HG02678 (cell line): ENCODE data around the gene CIDEB.

ENCODE experiments used
- ATAC-seq: cut with Tn5 transposase; IDR thresholded peaks from one replicate; pipeline ENCODE4 v1.9.1; 2021; ENCODE audit warnings: mild to moderate bottlenecking, moderate library complexity; ENCODE audit not compliant: unreplicated experiment

Gene CIDEB

DNA sequence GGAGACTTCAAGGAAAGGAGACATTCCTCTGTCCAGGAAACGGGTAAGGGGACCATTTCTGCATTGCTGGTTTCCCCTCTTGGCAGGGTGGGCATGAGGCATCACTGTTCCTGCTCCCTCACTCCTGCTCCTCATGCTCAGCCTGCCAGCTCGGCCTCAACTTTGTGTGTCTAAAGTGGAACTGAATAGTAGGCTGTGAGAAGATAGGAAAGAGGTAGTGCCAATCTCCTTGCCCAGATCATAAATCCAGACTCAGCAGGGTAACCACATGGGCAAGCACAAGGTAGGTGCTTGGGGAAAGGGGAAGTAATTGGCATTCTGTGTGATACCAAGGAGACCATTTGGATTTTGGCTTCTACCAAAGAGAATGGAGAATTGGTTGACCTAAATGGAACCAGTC is 6.1 kb upstream of the CIDEB start:
- no peak for ATAC-seq

DNA sequence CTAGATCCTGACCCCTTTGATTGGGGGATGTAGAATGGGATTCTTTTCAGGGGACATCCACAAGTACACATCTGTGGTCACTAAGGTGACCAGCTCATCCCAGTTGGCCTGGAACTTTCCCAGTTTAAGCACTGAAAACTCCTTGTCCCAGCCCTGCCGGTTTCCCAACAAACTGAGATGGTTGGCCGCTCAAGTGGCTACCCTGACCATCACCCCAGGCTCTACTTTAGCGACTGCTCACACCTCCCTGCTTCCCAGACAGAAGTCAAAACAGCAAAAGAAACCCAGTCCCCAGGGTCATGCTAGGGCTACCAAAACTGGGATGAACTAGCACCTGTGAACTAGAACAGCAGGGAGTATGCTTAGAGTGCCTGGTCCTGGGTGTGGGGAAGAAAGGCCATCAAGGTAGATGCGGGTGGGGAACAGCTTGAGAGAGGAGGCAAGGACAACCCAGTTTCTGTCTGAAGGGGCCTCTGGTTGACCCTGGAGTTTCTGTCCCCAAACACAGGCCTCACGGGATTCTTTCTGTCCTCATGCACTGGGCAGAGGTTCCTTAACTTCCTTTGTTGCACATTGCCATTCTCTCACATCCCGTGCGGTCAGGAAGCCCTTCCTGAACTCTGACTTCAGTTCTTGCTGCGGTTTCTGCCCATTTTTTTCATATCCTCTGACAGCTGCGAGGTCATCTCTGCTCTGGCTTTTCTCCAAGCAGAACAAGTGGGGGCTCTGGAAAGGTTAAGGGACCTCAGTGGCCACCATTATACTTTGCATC is 5.1 kb upstream of the CIDEB start:
- no peak for ATAC-seq

DNA sequence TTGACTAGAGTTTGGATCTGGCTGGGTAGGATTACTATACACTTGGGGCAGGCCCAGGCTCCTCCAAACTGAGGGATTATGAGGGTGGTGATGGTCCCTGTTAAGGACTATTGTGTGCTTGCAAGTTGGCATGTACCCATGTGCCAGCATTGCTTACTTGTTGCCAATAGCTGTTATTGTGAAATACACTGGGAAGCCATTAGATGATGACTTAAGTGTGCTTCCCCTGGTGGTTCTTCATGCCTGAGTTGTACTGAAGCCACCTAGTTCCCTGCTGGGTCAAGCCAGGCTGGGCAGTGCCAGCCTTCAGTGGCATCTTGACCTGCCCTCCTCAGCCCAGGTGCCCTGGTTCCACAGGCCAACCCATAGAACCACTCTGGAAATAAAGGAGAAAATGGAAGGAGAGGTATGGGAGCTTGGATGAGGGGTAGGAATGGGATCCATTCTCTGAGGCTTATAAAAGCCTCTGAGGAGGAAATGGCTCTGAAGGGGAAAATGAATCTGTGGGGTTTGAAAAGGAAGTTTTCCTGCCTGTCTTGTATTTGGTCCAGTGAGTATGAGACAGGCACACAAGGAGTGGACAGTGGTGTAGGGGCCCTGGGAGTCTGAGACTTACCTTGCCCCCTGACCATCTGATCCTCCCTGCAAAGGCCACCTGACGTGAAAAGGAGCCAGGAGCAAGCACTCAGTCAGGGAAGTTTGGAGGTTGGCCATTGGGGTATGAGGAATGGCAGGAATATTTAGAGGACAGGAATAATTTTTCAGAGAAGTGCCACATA is 4.2 kb upstream of the CIDEB start:
- no peak for ATAC-seq

DNA sequence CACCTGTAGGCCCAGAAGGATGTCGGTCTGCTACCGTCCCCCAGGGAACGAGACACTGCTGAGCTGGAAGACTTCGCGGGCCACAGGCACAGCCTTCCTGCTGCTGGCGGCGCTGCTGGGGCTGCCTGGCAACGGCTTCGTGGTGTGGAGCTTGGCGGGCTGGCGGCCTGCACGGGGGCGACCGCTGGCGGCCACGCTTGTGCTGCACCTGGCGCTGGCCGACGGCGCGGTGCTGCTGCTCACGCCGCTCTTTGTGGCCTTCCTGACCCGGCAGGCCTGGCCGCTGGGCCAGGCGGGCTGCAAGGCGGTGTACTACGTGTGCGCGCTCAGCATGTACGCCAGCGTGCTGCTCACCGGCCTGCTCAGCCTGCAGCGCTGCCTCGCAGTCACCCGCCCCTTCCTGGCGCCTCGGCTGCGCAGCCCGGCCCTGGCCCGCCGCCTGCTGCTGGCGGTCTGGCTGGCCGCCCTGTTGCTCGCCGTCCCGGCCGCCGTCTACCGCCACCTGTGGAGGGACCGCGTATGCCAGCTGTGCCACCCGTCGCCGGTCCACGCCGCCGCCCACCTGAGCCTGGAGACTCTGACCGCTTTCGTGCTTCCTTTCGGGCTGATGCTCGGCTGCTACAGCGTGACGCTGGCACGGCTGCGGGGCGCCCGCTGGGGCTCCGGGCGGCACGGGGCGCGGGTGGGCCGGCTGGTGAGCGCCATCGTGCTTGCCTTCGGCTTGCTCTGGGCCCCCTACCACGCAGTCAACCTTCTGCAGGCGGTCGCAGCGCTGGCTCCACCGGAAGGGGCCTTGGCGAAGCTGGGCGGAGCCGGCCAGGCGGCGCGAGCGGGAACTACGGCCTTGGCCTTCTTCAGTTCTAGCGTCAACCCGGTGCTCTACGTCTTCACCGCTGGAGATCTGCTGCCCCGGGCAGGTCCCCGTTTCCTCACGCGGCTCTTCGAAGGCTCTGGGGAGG is 3.1 kb upstream of the CIDEB start, which contains the start of gene LTB4R:
LTB4R (plus strand) TSS at position 857 of the 959 bp plus-strand sequence. CDS start 4,150 bp downstream, outside the sequence.
- peak; percentile 55 for ATAC-seq

DNA sequence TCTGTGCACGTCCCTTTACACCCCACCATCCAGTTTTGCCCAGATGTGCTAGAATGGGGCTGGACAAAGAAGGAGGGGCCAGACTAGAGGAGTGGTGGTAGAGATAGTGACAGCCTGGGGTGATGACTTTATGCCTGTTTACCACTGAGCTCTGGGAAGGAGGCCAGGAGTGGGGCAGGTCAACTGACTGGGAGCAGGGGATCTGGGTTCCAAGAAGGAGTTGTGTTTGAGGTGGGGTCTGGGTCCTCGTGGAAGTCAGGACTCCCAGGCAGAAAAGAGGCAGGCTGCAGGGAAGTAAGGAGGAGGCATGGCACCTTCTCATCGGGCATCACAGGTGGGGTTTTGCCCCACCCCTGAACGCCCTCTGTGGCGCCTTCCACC is 2.5 kb upstream of the CIDEB start:
- no peak for ATAC-seq

DNA sequence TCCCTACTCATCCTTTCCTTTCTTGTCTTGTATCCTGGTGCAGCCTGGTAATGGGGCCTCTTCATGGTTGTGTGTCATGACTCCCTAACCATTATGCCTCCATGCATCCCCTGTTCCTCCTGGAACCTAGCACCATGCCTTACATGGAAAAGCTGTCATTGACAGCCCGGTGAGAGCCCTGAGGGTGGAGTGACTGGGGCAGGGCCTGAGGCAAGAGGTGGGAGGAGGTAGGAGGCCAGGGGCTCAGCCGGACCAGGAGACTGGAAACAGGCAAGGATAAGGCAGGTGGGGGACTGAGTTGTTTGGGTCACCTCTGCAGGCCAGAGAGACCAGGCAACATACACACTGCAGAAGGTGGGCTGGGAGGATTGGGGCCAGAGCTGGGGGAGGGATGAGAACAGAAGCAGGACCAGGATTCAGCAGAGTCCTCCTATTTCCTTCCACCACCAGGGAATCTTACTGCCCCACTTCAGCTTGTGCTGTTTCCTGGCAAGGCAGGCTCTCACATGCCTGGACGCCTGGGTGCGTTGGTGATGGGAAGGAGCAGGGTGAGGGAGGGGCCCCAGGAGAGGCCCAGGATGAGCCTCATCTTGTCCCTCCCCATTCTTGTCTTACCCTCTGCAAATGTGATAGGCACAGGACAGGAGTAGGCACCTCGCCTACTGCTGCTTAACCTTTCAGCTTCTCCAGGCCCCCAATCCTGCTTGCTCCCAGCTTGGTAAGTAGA is 1.9 kb upstream of the CIDEB start, which contains the start of gene LTB4R2:
LTB4R2 (plus strand) TSS at position 603 of the 727 bp plus-strand sequence. CDS start 525 bp downstream, outside the sequence.
- ATAC-seq = no peak

DNA sequence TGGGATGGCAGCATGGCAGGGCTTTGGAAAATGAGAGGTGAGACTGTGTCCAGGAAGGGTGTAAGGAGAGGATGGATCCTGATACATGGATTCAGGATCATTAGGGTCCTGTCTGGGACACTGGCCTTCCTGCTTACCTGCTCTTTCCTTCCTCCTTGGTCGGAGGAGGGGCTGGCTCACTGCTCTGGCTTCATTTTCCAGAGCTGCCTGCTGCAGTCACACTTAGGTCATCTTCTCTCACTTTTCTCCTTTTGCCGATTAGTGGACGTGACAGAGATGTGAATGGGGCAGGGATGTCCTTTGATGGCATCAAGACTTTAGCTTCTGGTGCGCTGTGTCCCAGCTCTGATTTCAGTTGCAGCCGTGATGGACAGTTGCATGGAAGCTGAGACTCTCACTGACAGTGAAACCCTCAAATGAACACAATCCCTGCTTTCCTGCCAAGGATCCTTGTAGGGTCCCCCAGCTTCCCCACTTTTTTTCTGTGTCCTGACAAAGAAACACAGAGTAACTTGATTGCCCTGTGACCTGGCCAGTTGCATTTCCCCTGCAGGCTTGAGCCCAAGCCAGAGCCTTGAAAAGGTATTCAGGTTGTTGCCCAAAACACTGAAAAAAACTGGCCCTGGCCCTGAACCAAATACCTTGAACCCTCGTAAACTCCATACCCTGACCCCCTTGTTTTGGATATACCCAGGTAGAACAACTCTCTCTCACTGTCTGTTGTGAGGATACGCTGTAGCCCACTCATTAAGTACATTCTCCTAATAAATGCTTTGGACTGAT is 756 bp upstream of the CIDEB start:
- no peak for ATAC-seq

DNA sequence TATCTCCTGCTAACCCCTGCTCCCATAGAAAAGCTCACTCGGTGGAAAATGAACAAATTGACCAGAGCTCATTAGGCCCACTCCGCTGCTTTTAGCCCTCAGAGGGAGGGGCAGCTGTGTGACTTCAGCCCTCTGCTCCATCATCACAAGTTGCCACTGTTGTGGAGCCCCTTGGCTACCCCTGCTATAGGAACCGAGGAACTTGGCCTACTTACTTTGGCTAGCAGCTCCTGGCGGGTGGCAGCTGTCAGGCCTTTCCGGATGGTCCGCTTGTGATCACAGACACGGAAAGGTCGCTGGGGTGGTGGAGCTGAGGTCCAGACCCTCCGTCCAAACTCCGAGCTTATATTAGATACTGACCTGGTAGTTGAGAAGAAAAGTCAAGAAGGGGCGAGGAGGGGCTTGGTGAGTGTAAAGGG is 612 bp downstream of the CIDEB start:
- ATAC-seq = no peak

DNA sequence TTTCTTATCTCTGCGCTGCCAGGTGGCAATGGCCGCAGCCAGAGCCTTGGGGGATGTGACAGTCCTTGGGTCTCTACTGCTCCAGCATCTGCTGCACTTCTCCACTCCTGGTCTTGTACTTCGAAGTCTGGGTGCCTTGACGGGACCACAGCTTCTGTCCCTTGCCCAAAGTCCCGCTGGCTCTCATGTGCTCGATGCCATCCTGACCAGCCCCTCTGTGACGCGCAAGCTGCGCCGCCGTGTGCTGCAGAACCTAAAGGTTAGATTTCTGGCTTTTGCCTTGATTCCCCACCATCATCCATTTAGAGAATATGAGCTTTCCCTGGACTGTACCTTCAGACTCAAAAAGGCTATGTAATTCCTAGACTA is 3.8 kb downstream of the CIDEB start:
- ATAC-seq = no peak

DNA sequence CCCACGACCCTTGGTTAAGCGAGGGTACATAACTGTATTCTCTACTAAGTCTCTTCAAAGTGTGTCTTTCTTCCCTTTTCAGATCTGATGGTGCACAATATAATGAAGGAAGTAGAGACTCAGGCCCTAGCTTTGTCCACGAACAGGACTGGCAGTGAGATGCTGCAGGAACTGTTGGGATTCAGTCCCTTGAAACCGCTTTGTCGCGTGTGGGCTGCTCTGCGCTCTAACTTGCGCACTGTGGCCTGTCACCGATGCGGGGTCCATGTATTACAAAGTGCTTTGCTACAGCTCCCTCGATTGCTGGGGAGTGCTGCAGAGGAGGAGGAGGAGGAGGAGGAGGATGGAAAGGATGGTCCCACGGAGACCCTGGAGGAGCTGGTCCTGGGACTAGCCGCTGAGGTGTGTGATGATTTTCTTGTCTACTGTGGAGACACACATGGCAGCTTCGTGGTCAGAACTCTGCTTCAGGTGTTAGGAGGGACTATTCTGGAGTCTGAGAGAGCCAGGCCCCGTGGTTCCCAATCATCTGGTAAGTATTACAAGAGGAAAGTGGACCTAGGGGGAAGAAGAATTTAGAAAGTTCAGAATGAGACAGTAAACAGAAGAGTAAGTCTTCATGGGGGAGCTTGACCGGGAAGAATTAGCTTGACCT is 7.3 kb downstream of the CIDEB start:
- ATAC-seq = no peak

DNA sequence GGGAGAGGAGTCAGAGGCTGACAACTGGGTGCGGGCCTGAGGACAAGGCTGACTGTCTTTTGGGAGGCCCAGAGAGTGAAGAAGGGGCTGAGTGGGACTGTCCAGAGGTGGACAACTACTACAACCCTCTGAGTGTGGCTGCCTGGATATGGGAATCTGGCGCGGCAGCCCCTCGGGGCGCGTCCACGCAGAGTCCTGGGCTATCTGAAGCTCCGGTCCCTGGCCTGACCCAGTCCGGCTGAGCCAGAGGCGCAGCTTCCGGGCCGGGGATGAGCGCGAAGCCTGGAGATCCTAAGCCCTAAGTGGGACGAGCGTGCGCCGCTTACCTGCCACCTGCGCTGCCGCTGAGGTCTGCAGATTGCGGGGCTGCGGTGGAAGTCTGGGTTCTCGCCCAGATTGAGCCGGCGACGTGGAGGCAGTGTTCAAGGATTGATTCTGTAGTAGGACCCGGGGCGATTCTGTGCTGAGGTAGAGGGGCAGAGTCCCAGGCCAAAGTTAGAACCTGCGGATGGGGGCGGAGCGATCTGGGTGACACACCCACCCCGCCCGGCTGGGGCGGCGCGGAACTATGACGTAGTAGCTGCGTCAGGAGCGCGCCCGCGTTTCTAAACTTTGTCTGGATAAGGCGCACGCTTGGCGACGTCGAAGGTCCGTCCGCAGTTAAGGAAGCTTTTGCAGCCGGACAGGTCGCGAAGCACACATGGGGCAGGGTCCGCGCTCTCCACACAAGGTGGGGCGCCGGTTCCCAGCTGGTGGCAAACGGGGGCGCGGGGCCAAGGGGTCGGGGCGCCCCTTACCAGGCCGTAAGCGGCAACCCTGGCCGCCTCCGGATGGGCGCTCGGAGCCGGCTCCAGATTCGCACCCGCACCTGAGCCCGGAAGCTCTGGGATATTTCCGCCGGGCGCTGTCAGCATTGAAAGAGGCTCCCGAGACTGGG is 8.3 kb downstream of the CIDEB start, which contains the start of the genes DHRS1 and NOP9:
DHRS1 (minus strand) TSS at position 526 of the 937 bp plus-strand sequence. CDS start 674 bp downstream, outside the sequence.
NOP9 (plus strand) TSS at position 596 of the 937 bp plus-strand sequence; CDS start at position 701, 105 bp downstream.
- peak; percentile 75 for ATAC-seq

DNA sequence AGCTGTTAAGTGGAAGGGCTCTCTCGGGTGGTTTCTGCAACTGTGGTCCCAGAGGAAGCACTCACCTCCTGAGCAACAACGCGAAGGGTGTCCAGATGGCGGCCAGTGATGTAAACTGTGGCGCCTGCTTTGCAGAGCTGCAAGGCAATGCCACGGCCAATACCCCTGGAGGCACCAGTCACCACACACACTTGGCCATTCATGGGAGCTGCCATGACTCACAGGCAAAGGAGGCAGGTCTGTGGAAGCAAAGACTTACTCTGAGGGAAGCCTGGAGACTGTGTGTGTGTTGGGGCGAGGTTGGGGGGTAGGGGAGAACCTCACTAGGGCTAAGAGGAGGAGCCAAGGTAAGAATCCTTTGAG is 8.9 kb downstream of the CIDEB start:
- ATAC-seq = no peak

DNA sequence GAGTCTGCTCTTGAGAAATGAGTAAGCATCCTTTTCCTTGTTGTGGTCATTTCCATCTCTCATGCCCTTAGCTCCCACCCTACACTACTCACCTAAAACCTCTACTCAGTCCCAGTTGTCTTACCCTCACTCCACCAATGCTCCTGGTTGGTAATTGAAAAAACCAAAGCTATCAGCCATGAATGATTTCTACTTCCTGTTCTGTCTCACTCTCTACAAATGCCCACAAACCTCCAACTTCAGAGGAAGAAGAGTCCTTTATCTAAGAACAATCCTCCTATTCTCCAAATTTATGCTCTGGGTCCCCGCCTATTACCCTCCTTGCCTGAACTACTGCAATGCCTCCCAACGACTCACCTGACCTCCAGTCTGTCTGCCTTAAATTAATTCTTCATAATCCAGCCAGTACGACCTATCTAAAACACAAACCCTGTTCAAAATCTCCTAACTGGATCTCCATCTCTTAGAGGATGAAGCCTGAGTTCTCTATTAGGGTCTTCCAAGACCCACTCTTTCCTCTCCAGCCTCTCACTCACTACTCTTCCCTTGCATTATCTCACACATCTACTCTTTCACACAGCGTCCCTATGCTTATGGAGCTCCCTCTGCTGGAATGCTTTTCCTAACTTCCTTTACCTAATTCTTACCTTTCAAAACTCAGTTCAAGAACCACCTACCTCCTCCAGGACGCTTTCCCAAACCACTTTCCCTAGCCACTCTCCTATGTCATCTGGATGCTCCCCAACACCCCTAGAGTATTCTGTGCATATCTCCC is 10.4 kb downstream of the CIDEB start:
- ATAC-seq = peak; percentile 21

DNA sequence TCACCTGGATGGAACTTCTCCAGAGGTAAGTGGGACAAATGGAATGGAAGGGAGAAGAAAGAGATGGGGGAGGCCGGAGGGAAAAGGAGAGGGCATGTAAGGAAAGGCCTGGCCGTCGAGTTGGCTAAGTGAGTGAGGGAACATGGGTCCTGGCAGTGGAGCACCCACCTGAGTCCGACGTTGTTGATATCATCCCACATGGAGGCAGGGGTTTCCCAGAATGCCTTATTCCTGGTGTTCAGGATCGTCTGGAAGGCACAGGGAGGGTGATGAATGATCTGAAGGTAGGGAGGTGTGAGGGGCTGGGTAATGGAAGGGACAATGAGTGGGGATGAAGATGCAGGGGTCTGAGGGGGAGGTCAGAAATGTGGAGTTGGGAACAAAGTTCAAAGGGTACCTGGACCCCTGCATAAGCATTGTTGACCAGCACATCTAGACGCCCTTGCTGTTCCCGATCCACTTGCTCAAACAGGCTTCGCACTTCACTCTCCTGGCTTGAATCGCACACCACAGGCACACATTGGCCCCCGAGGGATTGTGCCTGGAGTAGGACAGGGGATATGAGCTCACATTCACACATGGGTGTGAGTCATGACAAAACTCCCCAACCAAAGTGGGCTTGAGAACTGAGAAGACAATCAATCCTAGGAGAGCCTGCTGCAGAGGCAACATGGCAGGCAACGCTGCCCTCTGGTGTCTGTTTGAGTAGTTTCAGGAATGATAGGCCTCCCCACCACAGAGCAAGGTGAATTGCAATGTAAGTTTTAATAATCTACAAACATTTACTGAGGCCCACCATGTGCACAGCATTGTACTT is 11.2 kb downstream of the CIDEB start:
- peak; percentile 51 for ATAC-seq

DNA sequence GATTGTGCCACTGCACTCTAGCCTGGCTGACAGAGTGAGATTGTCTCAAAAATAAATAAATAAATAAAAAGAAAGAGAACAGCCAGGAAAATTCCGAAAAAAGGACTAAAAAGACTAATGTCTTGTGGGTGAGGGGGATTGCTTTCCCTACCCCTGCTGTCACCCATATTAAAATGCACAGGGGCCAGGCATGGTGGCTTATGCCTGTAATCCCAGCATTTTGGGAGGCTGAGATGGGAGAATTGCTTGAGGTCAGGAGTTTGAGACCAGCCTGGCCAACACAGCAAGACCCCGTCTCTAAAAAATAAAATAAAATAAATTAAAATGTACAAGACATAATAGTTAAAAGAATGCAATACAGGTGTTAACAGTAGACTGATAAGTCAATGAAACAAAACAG is 14.3 kb downstream of the CIDEB start:
- ATAC-seq = no peak
